Stimulated activated CD4-positive, alpha-beta T cell treated with anti-CD3 and anti-CD28 coated beads, Interleukin-15, amount 100 ng/mL, for 24 hours (primary cell): Measurements from ENCODE around the gene CEBPZ.
"Not testable (repeated sequence)": the region's sequence is repeated elsewhere in the genome, so short reads cannot be mapped to it uniquely, and the experiment has no call there.

Experiments
- DNase-seq: peaks from one replicate; pipeline ENCODE4 v3.0.0-alpha.2; 2020

Gene CEBPZ

GRCh38 chr2:37219046-37219445 is 12.3 kb downstream of the CEBPZ start:
- DNase-seq, result no peak

DNA sequence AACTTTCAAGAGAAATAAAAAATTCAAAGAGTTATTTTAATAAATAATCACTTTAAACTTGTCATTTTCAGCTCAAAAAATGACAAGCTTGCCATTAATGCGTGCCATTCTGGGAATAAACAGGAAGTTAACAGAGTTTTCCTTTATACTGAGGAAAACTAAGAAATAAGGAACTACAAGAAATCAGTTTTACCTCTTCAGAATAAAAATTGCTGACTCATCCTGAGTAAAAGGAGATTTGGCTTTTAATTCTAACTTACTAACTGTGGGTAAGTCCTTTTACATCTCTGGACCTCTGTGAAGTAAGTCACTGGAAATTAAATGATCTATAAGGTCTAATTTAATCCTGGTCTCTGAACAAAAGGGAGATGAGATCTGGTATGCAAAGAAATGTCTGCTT is 16.1 kb downstream of the CEBPZ start:
- DNase-seq, result no peak

- no peak for DNase-seq
These were observed 19.5 kb downstream of the CEBPZ start for GRCh38 chr2:37211939-37212338.

DNA sequence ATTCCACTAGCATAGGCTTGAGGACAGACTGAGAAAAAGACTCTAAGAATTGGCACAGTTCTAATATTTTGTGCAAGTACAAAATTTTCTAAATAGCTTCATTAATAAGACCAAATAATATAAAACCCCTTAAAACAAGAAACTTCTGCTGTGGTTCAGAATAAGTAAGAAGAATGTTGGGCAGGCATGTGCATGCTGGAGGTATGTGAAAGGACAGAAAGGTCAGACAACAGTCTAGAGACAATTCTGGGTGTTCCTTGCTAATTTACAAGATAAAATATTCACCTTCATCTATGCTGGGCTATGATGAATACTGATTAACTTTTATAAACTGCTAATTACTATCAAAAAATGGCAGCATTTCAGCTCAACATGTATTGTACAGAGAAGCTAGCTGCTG is 20.2 kb downstream of the CEBPZ start:
- no peak for DNase-seq

DNA sequence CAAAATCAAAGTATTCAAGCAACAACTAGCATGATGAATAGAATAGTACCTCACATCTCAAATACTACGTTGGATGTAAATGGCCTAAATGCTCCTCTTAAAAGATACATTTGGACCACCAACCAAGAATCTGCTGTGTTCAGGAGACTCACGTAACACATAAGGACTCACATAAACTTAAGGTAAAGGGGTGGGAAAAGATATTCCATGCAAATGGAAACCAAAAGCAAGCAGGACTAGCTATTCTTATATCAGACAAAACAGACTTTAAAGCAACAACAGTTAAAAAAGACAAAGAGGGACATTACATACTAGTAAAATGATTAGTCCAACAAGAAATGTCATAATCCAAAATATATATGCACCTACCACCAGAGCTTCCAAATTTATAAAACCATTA is 24.6 kb downstream of the CEBPZ start:
- not testable (repeated sequence) for DNase-seq

- no peak for DNase-seq
These were observed 25.6 kb downstream of the CEBPZ start for GRCh38 chr2:37205689-37206341.

DNA sequence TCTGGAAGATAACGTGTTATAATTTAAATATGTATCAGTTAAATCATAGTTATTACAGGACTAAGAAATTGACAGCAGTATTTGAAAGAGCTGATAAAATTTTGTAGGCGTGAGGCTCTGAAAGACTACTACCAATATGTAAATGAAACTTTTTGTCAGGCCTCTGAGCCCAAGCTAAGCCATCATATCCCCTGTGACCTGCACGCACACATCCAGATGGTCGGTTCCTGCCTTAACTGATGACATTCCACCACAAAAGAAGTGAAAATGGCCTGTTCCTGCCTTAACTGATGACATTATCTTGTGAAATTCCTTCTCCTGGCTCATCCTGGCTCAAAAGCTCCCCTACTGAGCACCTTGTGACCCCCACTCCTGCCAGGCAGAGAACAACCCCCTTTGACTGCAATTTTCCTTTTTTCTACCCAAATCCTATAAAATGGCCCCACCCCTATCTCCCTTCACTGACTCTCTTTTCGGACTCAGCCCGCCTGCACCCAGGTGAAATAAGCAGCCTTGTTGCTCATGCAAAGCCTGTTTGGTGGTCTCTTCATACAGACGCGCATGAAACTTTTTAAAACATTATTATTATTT is 26.2 kb downstream of the CEBPZ start:
- not testable (repeated sequence) for DNase-seq

GRCh38 chr2:37203708-37204107 is 27.7 kb downstream of the CEBPZ start:
- DNase-seq, result no peak

DNA sequence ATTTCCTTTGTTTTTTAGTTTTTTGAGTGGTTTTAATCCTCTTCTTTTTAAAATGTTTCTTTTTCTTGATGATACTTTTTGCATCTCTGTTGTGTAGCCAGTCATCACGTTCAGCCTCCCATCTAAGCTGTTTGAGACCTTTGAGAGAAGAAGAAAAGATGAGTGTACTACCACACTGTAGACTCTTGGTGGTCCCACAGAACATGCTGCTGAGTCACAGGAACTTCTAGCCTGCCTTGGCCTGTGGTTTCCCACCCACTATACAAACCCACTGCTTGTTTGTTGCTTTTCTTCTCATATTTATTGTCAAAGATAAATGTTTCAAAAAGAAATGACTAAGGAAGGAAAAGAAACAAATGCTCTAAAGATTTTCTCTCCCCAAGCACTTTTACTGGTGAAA is 29.6 kb downstream of the CEBPZ start:
- peak; percentile 30 for DNase-seq

DNA sequence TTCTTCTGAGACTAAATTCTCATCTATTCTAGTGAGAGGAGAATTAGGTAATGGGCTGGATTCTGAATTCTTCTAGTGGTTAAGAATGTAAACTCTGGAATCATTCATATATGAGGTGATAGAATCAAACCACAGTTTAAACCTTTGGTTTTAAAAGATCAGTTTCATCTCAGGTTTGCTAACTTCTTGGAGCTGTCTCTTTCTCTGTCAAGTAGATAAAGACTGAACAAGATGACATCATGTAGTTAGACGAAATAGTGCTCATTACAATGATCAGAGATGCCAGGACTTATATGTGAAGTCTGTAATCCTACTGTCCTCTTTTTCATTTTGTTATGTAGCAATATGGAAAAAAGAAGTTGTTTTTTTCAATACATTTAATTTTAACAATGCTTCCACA is 30.2 kb downstream of the CEBPZ start:
- DNase-seq, result no peak

DNA sequence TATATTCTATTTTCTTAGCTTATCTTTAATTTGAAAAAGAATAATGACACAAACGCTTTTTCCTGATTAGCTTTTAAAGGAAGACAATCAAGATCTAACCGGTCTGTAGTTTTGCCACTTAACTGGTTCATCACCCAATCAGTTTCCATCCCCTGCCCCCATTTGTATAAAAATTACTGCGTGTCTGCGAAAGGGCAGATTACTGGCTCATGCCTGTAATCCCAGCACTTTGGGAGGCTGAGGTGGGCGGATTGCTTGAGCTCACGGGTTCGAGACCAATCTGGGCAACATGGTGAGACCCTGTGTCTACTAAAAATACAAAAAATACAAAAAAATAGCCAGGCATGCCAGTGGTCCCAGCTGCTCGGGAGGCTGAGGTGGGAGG is 32.7 kb downstream of the CEBPZ start:
- no peak for DNase-seq

GRCh38 chr2:37196320-37197195 is 34.8 kb downstream of the CEBPZ start, which contains the start of gene CEBPZOS:
TSS of gene CEBPZOS (plus strand) at chr2:37196496. CDS start at chr2:37199705, 3,209 bp downstream.
- peak; percentile 90 for DNase-seq

GRCh38 chr2:37195862-37196319 is 35.5 kb downstream of the CEBPZ start:
- DNase-seq, result not testable (repeated sequence)

- no peak for DNase-seq
These were observed 38.8 kb downstream of the CEBPZ start for GRCh38 chr2:37192551-37192950.

DNA sequence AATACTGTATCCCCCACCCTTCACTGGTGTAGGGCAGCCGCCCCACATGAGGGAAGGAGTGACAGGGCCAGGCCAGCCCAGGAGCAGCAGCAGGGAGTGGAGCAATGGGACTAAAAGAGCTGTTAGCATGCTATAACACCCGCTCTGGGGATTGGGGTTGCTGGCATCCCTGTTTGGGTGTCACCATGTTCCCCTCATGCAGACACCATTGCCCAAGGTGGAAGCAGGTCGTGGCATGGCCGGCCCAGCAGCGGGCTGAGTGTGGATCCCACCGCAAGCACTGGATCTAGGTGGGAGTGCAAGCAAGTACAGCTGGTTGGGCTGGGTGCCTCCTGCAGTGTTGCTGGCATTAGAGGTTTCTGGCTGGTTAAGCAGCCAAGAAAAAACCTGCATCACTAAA is 39.6 kb downstream of the CEBPZ start:
- no peak for DNase-seq

DNA sequence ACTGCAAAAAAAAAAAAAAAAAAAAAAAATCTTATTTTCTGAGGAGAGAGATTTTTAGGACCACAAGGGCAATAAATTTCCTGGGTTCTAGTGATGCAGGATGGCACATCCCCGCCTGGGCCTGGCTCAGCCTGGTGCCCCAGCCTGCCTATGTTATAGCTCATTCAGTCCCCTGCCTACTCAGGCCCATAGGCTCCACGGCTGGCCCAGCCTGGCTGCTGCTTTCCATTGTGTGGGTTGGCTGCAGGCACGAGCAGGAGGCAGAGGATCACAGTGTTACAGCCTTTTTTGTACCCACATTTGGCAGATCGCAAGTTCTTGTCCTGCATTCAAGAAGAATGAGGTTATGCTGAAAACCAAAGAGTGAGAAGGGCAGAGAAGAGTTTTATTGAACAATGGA is 40.1 kb downstream of the CEBPZ start:
- DNase-seq, result no peak

DNA sequence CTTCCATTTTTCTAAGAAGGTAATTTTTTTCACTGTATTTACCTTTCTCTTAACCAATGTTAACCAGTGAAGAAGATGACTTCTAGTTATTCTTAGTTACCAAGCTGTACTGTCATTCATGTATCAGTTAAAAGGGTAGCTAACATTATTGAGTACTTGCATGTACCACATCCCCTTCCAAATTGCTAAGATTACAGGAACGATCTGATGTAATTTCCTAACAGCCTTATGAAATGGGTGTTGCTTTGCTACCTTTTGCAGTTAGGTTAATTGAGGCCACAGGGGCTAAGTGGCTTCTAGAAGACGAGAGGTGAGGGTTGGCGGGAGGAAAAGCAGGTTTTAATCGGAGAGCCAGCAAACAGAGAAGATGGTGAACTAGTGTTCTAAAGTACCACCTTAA is 41.1 kb downstream of the CEBPZ start:
- no peak for DNase-seq

GRCh38 chr2:37189452-37190153 is 41.8 kb downstream of the CEBPZ start:
- no peak for DNase-seq

DNA sequence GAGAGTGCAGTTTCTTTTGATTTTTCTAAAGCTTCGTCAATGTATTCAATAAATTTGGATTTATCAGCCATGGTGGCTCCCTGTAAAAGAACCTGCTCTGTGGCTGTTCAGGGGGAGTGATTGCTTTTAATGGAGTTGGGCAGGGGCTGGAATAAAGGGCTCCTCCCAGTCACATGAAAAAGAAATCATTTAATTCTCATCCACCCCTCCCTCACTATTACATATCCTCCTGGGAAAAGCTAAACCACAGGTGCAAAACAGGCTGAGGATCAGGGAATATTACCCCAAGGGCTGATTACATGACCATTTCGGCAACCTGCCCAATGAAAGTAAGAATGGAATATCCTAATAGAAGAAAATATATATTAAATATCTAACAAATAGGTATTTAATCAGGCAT is 42.8 kb downstream of the CEBPZ start, which contains the start of gene SULT6B1:
Gene SULT6B1, minus strand, starts transcription at position 101 of the 400 bp plus-strand sequence. Its CDS starts 30 bp downstream, at position 71.
- DNase-seq, result no peak

GRCh38 chr2:37181726-37182684 is 49.4 kb downstream of the CEBPZ start:
- no peak for DNase-seq

GRCh38 chr2:37180640-37181039 is 50.8 kb downstream of the CEBPZ start:
- no peak for DNase-seq
